Heart left ventricle (tissue), 13 donors: Measurements from ENCODE around the gene DLGAP4.

ENCODE experiments used
- CTCF ChIP-seq, 12 donors: fragments of 200-600 bp; sonication (generic) in 4 of 12; IDR thresholded peaks; one replicate each; pipeline versions ENCODE4 v1.5.0 to v1.8.0; 2018 to 2022; ENCODE audit warnings: antibody characterized with exemption in 12 of 12, mild to moderate bottlenecking in 5 of 12
- POLR2A ChIP-seq, 2 donors: fragments of 450-650 bp; IDR thresholded peaks; one replicate each; pipeline ENCODE4 v1.6.1; 2017; ENCODE audit warnings: antibody characterized with exemption in 2 of 2, mild to moderate bottlenecking in 2 of 2, moderate library complexity in 2 of 2
- donor health status: ischemic (EF 13 %, LVEDD 7.1; RV severe dilation, severe dysfunction).
- donor health status: DM: no; HTN: yes; CAD: no.
- donor health status: DM: no; HTN: no; CAD: no.
- donor health status: ischemic (EF 25% LVEDD 6.9; RV normal size, moderate dysfunction).
- donor health status: ischemic (EF 25% LVEDD 5.7; RV mildly dilated, moderate dysfunction).
- donor health status: ischemic (EF 35%, LVEDD 5.7; RV mildly dilated, moderate dysfunction).
- donor health status: nonischemic (EF 11% LVEDD 7.7; RV severe dilation, severe dysfunction).
- donor health status: DM: yes; HTN: yes; CAD: no.
- donor health status: PGD.
- donor health status: ischemic (EF 29% LVEDD 5.4; RV normal size, mild dysfunction).
- donor health status: nonischemic (EF 23%, LVEDD 6.1; RV moderate dilation, normal function).

GRCh38 chr20:36432096-36432495 lies 126.0 kb downstream of the DLGAP4 start:
- TF ChIP-seq CTCF (IDR thresholded peaks at IDR 0.05) (no peak), POLR2A (IDR thresholded peaks at IDR 0.05) (no peak)
